Measurements from ENCODE around the gene JMJD1C.

JMJD1C gene

DNA sequence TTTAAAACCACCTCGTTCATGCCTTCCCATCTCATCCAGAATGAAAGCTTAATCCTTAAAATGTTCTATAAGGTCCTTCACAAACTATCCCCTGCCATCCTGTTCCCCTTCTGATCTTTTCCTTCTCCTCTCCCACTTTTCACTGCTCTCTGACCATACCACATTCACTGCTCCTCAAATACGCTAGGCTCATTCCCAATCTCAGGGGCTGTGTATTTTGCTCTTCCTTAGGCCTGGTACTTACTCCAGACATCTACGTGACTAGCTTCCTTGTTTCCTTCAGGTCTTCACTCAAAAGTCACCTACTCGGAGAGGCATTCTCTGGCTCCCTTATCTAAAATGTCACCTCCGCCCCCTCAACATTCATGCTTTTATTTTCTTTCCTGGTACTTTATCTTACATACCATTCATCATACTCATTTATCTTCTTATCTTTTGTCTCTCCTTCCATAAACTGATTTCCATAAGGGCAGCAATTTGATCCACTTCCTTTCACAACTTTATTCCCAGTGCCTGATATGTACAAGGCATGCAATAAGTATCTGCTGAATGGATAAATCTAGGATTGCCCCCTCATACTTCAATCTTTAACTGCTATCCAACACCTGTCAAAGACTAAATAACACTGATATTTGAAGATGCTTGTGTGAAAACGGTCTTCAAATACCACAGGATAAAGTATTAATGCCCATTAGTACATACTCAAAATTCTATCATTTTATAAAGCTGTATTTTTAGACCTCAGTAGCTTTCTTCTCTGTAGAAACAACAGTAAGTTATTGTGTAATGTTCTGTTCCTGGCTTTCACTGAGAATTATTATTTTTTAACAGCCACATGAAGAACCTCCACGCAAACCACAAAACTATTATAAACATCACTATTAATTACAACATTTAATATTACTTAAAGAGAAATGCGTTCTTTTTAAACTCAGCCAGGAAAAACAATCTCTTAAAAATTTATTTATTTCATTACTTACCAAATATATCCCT, 27.0 kb downstream of the JMJD1C start:
- DNase-seq, result no peak
- H3K36me3 Mint-ChIP-seq (ENCODE audit: insufficient read depth), result no peaks in the 10 kb centered on the region
- H3K27ac Mint-ChIP-seq, result no peak overlapping the region
- no peak for ATAC-seq (replicated peaks)
- H3K27me3 Mint-ChIP-seq, result no peaks in the 10 kb centered on the region
- no peaks in the 10 kb centered on the region for H3K9me3 Mint-ChIP-seq
- H3K4me1 Mint-ChIP-seq (ENCODE audit: low read depth in 2 of 2), result peaks cover 8 to 20% of the 10 kb centered on the region in 2 donors
- H3K4me3 Mint-ChIP-seq, result no peak overlapping the region

DNA sequence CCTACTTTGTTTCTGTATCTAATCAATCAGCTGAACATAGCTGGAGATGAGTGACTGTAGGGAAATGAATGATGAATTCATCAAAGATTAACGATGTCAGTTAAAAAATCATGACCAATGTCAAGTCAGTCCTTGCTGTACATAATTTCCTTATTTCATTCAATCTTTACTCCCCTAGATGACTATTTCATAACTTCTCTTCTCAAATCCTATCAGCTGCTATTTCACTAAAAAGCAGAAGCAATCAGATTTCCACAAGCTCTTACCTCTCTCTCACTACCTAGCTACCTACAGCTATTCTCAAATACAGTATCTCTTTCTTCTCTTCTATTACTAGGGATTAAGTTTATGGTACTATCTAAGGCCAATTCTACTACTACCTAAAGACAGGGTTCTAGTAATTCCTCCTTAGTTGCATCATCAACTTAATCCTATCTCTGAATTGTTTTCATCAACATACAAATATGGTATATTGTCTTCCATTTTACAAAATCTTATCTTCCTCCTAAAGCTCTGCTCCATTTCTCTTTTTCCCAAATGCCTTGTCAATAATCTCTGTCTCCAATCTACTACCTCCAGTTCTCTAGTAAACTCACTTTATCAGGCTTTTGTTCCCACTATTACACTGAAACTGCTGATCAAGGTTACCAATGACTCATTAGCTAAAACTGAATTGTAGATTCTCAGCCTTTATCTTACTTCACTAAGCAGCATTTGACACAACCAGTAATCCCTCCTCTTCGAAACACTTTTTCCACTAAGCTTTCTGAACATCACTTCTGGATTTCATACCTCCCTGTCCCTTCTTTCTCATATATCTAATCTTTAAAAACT, 28.4 kb downstream of the JMJD1C start:
- Mint-ChIP-seq H3K27ac (no peak overlapping the region), H3K4me1 (ENCODE audit: low read depth in 2 of 2) (peaks cover 7 to 16% of the 10 kb centered on the region in 2 donors), H3K27me3 (no peaks in the 10 kb centered on the region), H3K4me3 (no peak overlapping the region), H3K36me3 (ENCODE audit: insufficient read depth) (no peaks in the 10 kb centered on the region), H3K9me3 (no peaks in the 10 kb centered on the region)
- DNase-seq (no peak), ATAC-seq (replicated peaks) (no peak)

DNA sequence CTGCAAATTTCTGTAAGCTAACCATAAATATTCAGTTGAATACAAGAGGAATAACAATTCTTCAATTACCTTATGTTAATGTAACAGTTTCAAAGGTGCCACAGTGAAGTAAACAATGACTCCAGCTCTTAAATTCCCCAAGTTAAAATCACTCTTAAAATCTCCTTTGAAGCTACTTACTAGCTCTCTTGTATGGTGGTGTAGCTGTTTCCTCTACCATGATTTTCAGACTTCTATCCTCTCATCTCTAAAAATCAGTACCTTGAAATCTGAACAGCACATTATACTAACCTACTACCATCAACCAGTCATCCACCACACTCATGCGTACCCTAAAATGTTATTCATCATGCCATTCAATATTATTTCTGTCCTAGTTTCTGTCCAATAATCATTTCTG, 29.6 kb downstream of the JMJD1C start:
- ATAC-seq (replicated peaks) (no peak), DNase-seq (no peak)
- H3K9me3 Mint-ChIP-seq, result no peaks in the 10 kb centered on the region
- no peaks in the 10 kb centered on the region for H3K27me3 Mint-ChIP-seq
- no peak overlapping the region for H3K27ac Mint-ChIP-seq
- peaks cover 7 to 16% of the 10 kb centered on the region in 2 donors for H3K4me1 Mint-ChIP-seq (ENCODE audit: low read depth in 2 of 2)
- H3K4me3 Mint-ChIP-seq, result no peak overlapping the region
- H3K36me3 Mint-ChIP-seq (ENCODE audit: insufficient read depth), result no peaks in the 10 kb centered on the region

DNA sequence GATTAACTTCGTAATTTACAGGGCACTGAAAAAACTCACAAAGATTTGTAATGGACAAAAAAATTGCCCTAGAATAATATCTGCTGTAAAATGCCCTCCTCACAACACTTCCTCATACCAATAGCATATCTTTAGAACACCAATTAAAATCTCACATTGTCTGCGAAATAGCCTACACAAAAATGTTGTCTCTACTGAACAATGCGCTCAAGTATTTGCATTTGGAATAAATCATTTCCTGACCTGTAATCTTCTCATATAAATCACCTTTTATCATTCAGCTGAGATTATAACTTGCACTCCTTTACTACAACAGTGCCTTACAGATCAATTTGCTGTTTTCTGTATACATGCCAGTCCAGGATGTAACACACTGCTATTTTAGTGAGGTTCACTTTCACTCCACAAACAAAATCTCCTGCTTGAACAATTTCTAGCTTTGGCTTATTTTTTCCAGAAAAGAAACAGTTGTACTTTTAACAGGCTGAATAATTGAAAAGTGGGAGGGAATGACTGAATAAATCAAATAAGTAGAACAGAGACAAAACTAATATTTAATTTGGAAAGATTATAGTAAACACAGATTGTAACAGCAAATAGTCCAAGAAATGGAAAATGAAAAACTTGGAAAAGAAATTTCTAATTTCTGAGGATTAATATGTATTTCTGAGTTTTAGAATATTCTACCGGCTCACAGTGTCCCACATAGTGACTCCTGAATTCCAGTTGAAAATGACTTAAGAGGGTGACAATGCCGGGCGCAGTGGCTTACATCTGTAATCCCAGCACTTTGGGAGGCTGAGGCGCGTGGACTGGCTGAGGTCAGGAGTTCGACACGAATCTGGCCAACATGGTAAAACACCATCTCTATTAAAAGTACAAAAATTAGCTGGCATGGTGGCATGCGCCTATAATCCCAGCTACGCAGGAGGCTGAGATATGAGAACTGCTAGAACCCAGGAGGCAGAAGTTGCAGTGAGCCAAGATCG, 30.6 kb downstream of the JMJD1C start:
- H3K4me3 Mint-ChIP-seq, result no peak overlapping the region
- no peak overlapping the region for H3K27ac Mint-ChIP-seq
- H3K27me3 Mint-ChIP-seq, result no peaks in the 10 kb centered on the region
- H3K4me1 Mint-ChIP-seq (ENCODE audit: low read depth in 2 of 2), result peaks cover 8 to 20% of the 10 kb centered on the region in 2 donors
- no peaks in the 10 kb centered on the region for H3K9me3 Mint-ChIP-seq
- ATAC-seq (replicated peaks), result no peak
- no peaks in the 10 kb centered on the region for H3K36me3 Mint-ChIP-seq (ENCODE audit: insufficient read depth)
- DNase-seq, result no peak

DNA sequence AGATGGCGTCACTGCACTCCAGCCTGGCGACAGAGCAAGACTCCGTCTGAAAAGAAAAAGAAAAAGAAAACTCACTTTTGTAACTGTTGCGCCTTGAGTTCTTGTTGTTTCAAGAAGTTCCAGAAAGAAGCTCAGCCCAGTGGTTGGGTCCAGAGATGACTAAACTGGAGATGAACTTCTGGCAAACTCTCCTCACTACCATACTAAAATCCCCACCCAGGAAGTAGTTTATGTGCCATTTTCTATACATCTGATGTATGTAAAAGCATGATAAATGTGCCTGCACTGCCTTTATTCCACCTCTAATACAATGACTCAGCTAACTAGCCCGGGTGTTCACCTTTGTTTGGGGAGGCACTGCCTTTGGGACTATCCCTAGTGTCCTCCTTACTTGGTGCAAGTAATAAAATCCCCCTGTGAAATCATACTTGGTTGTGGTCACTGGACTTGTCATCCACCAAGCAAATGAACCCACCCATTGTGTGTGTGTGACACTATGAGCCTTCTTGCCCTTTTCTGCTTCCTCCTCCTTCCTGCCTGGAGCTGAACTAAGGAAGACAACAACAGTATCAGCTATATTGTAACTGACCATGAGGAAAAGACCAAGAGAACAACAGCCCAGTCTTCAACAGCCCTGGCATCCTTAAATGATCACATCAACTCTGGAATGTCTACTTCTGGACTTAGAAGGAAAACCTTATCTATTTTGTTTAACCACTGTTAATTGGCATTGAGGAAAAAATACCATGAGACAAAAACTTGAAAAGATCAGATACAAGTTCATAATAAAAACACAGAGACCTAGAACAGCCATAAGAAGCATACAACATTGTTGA, 33.6 kb downstream of the JMJD1C start:
- Mint-ChIP-seq H3K27ac (peak overlapping the region in 1 of 2 donors; percentile 12), H3K9me3 (no peaks in the 10 kb centered on the region), H3K4me3 (no peak overlapping the region), H3K4me1 (ENCODE audit: low read depth in 2 of 2) (peaks cover 12 to 26% of the 10 kb centered on the region in 2 donors), H3K27me3 (no peaks in the 10 kb centered on the region), H3K36me3 (ENCODE audit: insufficient read depth) (no peaks in the 10 kb centered on the region)
- DNase-seq (no peak), ATAC-seq (replicated peaks) (no peak)

DNA sequence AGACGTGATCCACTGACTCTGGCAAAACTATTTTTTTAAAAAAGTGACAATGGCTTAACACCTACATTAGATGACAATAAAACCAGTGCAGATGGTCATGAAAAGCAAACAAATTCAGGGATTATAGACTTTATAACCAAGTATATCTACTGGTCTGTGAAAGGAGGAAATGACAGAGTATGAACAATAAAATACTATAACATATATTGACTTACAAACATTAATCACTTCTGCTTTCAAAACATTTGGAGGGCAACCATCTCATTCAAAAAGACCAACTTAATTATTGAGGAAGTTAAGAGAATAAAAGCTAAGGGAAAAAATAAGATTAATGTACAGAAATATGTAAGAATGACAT, 34.8 kb downstream of the JMJD1C start:
- Mint-ChIP-seq H3K9me3 (no peaks in the 10 kb centered on the region), H3K27ac (peak overlapping the region in 1 of 2 donors; percentile 52), H3K4me3 (no peak overlapping the region), H3K36me3 (ENCODE audit: insufficient read depth) (no peaks in the 10 kb centered on the region), H3K4me1 (ENCODE audit: low read depth in 2 of 2) (peaks cover 12 to 26% of the 10 kb centered on the region in 2 donors), H3K27me3 (no peaks in the 10 kb centered on the region)
- ATAC-seq (replicated peaks) (no peak), DNase-seq (no peak)

DNA sequence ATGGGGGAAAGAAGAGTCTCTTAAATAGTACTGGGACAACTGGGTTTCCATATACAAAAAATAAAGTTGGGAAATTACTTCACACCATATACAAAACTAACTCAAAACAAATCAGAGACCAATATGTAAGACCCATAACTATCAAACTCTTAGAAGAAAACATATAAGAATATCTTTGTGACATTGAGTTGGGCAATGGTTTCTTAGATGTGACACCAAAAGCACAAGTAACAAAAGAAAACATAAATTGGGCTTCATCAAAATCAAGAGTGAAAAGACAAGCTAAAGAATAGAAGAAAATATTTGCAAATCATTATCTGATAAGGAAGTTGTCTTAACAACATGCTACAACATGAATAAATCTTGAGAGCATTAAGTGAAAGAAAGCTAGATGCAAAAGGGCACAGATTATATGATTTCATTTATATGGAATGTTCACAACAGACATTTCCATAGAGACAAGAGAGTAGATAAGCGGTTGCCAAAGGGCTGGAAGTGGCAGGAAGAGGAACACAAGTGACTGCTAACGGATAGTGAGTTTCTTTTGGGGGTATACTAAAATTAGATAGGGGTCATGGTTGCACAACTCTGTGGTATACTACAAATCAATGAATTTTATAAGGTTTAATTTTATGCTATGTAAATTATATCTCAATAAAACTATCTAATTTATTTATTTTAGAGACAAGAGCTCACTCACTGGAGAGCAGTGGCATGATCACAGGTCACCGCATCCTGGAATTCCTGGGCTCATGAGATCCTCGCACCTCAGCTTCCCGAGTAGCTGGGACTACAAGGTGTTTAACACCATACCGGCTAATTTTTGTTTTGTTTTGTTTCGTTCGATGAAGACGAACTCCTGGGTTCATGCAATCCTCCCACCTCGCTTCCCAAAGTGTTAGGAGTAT, 35.4 kb downstream of the JMJD1C start:
- Mint-ChIP-seq H3K27ac (no peak overlapping the region), H3K9me3 (no peaks in the 10 kb centered on the region), H3K36me3 (ENCODE audit: insufficient read depth) (no peaks in the 10 kb centered on the region), H3K27me3 (no peaks in the 10 kb centered on the region), H3K4me1 (ENCODE audit: low read depth in 2 of 2) (peaks cover 12 to 25% of the 10 kb centered on the region in 2 donors), H3K4me3 (no peak overlapping the region)
- no peak for DNase-seq
- no peak for ATAC-seq (replicated peaks)

DNA sequence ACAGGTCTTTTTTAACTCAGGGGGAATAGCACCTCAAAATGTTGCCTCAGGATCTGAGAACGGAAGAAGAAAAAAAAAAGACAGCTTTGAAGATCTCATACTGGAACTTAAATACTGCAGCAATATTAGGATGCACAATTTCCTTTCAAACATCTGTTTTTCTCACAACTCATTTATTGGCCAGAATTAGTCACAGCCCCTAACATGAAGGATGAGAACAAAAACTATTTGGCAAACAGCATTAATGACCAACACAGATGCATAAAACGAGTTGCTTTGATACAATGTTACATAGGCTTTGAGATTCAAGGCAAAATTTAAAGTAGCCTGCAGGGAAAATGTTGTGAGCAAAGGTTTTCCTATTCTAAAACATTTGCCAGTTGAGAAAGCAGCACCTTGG, 36.5 kb downstream of the JMJD1C start:
- H3K4me1 Mint-ChIP-seq (ENCODE audit: low read depth in 2 of 2), result peaks cover 12 to 19% of the 10 kb centered on the region in 2 donors
- no peak for ATAC-seq (replicated peaks)
- H3K4me3 Mint-ChIP-seq, result no peak overlapping the region
- DNase-seq, result no peak
- no peaks in the 10 kb centered on the region for H3K36me3 Mint-ChIP-seq (ENCODE audit: insufficient read depth)
- H3K27ac Mint-ChIP-seq, result peak overlapping the region in 1 of 2 donors; percentile 62
- H3K27me3 Mint-ChIP-seq, result no peaks in the 10 kb centered on the region
- no peaks in the 10 kb centered on the region for H3K9me3 Mint-ChIP-seq

DNA sequence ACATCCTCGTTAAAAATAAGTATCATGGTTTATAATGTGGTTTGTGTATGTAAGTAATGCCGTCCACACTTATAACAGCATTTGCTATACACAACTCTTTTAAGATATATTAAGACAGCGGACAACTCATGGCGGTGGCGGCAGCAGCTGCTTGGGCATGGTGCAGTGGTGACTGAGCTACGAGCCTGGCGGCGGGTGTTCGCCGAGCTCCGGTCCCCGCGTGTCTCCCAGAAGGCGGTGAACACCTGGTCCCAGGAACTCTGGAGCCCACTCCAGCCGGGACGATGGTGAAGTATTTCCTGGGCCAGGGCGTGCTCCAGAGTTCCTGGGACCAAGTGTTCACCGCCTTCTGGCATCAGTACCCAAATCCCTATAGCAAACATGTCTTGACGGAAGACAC, 38.8 kb downstream of the JMJD1C start:
- Mint-ChIP-seq H3K4me3 (no peak overlapping the region), H3K36me3 (ENCODE audit: insufficient read depth) (no peaks in the 10 kb centered on the region), H3K9me3 (no peaks in the 10 kb centered on the region), H3K27ac (peak overlapping the region in 1 of 2 donors; percentile 79), H3K4me1 (ENCODE audit: low read depth in 2 of 2) (peaks cover 10 to 24% of the 10 kb centered on the region in 2 donors), H3K27me3 (no peaks in the 10 kb centered on the region)
- ATAC-seq (replicated peaks), result no peak
- DNase-seq, result no peak

DNA sequence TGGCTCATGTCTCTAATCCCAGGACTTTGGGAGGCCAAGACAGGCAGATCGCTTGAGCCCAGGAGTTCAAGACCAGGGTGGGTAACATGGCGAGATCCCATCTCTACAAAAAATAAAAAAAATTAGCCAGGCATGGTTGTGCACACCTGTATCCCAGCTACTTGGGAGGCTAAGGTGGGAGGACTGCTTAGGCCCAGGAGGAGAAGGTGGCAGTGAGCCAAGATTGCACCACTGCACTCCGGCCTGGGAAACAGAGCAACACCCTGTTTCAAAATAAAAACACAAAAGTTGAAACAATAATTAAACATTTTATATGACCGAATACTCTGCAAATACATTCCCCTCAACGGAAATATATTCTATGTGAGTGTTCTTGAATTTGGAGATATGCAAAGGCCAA, 40.3 kb downstream of the JMJD1C start:
- Mint-ChIP-seq H3K4me1 (ENCODE audit: low read depth in 2 of 2) (peaks cover 20 to 29% of the 10 kb centered on the region in 2 donors), H3K4me3 (no peak overlapping the region), H3K27ac (no peak overlapping the region), H3K36me3 (ENCODE audit: insufficient read depth) (no peaks in the 10 kb centered on the region), H3K9me3 (no peaks in the 10 kb centered on the region), H3K27me3 (no peaks in the 10 kb centered on the region)
- no peak for DNase-seq
- no peak for ATAC-seq (replicated peaks)

DNA sequence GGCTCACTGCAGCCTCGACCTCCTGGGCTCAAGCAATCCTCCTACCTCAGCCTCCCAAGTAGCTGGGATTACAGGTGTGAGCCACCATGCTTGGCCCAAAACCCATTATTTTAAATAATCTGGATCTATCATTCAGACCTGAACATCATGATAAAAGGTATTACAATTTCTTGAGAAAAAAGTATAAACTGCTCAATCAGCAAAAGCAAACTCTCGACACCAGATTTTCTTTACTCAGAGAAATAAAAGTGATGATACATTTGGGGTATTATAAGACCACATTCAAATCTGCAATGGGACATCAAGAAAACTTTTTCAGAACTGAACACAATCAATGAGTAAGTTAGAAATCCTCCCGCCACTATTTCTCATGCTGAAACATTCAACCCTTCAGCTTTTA, 41.2 kb downstream of the JMJD1C start:
- Mint-ChIP-seq H3K27ac (no peak overlapping the region), H3K9me3 (no peaks in the 10 kb centered on the region), H3K36me3 (ENCODE audit: insufficient read depth) (no peaks in the 10 kb centered on the region), H3K4me1 (ENCODE audit: low read depth in 2 of 2) (peaks cover 14 to 31% of the 10 kb centered on the region in 2 donors), H3K4me3 (no peak overlapping the region), H3K27me3 (no peaks in the 10 kb centered on the region)
- DNase-seq (no peak), ATAC-seq (replicated peaks) (no peak)

Measured in effector memory CD8-positive, alpha-beta T cell (primary cell).